ENCODE measurements around the gene GPC4.

Gene GPC4

GRCh38 chrX:133415276-133416105, at the start of gene GPC4:
GPC4 (minus strand) TSS chrX:133415489; CDS start chrX:133414965, 524 bp downstream.
- peak within 1 kb of the TSS in 9 of 21 experiments; percentile 10 to 85 (median 30) for H3K27ac ChIP-seq

GRCh38 chrX:133461231-133461630, 45.9 kb upstream of the GPC4 start:
- Histone ChIP-seq H3K27ac (no peak overlapping the region), H3K4me3 (no peak overlapping the region)

More at GRCh38 chrX:133415276-133416105, at the start of gene GPC4:
- peak within 1 kb of the TSS; percentile 26 to 57 (median 40) for H3K4me3 ChIP-seq

- no peak overlapping the region for H3K27ac ChIP-seq
- H3K4me3 ChIP-seq = no peak overlapping the region
Measured at GRCh38 chrX:133454924-133455323, 39.6 kb upstream of the GPC4 start.

GRCh38 chrX:133454491-133454914, 39.2 kb upstream of the GPC4 start:
- H3K4me3 ChIP-seq = no peak overlapping the region
- no peak overlapping the region for H3K27ac ChIP-seq

GRCh38 chrX:133448512-133449076, 33.3 kb upstream of the GPC4 start:
- no peak overlapping the region for H3K27ac ChIP-seq
- H3K4me3 ChIP-seq = no peak overlapping the region

GRCh38 chrX:133444952-133445831, 29.9 kb upstream of the GPC4 start:
- peak overlapping the region in 4 of 7 experiments; percentile 3 to 27 (median 18) for H3K4me3 ChIP-seq
- H3K27ac ChIP-seq = peak overlapping the region in 2 of 21 experiments; percentile 31 to 50

GRCh38 chrX:133444196-133444595, 28.9 kb upstream of the GPC4 start:
- Histone ChIP-seq H3K4me3 (no peak overlapping the region), H3K27ac (no peak overlapping the region)

- no peak overlapping the region for H3K4me3 ChIP-seq
- H3K27ac ChIP-seq = no peak overlapping the region
Measured at GRCh38 chrX:133440797-133441163, 25.5 kb upstream of the GPC4 start.

GRCh38 chrX:133440081-133440796, 24.9 kb upstream of the GPC4 start:
- Histone ChIP-seq H3K27ac (no peak overlapping the region), H3K4me3 (no peak overlapping the region)

- Histone ChIP-seq H3K27ac (no peak overlapping the region), H3K4me3 (no peak overlapping the region)
Measured at GRCh38 chrX:133437766-133438165, 22.5 kb upstream of the GPC4 start.

- Histone ChIP-seq H3K4me3 (no peak overlapping the region), H3K27ac (peak overlapping the region in 1 of 21 experiments; percentile 55)
Measured at GRCh38 chrX:133437356-133437755, 22.1 kb upstream of the GPC4 start.

- Histone ChIP-seq H3K27ac (no peak overlapping the region), H3K4me3 (no peak overlapping the region)
Measured at GRCh38 chrX:133435544-133436124, 20.3 kb upstream of the GPC4 start.

GRCh38 chrX:133434197-133434820, 19.0 kb upstream of the GPC4 start:
- no peak overlapping the region for H3K4me3 ChIP-seq
- no peak overlapping the region for H3K27ac ChIP-seq

- Histone ChIP-seq H3K4me3 (no peak overlapping the region), H3K27ac (no peak overlapping the region)
Measured at GRCh38 chrX:133419911-133420310, 4.6 kb upstream of the GPC4 start.

- Histone ChIP-seq H3K4me3 (no peak overlapping the region), H3K27ac (no peak overlapping the region)
Measured at GRCh38 chrX:133418588-133418987, 3.3 kb upstream of the GPC4 start.

- Histone ChIP-seq H3K4me3 (no peak overlapping the region), H3K27ac (no peak overlapping the region)
Measured at GRCh38 chrX:133417364-133417763, 2.1 kb upstream of the GPC4 start.

GRCh38 chrX:133414406-133415275, 648 bp downstream of the GPC4 start:
- H3K27ac ChIP-seq = peak overlapping the region in 8 of 21 experiments; percentile 10 to 85 (median 42)

More at GRCh38 chrX:133414406-133415275, 648 bp downstream of the GPC4 start:
- H3K4me3 ChIP-seq = peak overlapping the region; percentile 26 to 57 (median 40)
